Spleen (tissue), 11 donors: Measurements from ENCODE around the gene AFMID. TPM values are rescaled to one million over a fixed set of nuclear protein-coding genes. Genes with fewer than 3 reads are reported as not detected.
"Not testable (repeated sequence)": the region's sequence is repeated elsewhere in the genome, so short reads cannot be mapped to it uniquely, and the experiment has no call there.

Experiments
- DNase-seq: peaks from one replicate; pipeline ENCODE4 v3.0.0-alpha.2; 2020
- H3K27ac ChIP-seq, 8 donors: fragments of 200-600 bp; sonication (generic) in 7 of 8; 1 replicate in 4 of 8; 2 replicates in 4 of 8; pipeline versions ENCODE4 v1.5.0 to v1.8.0; 2016 to 2021; ENCODE audit warnings: inconsistent platforms in 4 of 8, mild to moderate bottlenecking in 4 of 8, moderate library complexity in 1 of 8
- H3K27me3 ChIP-seq, 7 donors: fragments of 200-600 bp; sonication (generic) in 6 of 7; replicated peaks in 1 of 7; 1 replicate in 4 of 7; 2 replicates in 3 of 7; pipeline versions ENCODE4 v1.5.0 to v1.8.0; 2016 to 2021; ENCODE audit warnings: inconsistent platforms in 3 of 7, mild to moderate bottlenecking in 1 of 7
- H3K36me3 ChIP-seq, 6 donors: fragments of 200-600 bp; sonication (generic) in 5 of 6; 1 replicate in 4 of 6; 2 replicates in 2 of 6; pipeline versions ENCODE4 v1.5.0 to v1.8.0; 2016 to 2021; ENCODE audit warnings: inconsistent platforms in 2 of 6
- H3K4me1 ChIP-seq, 6 donors: fragments of 200-600 bp; sonication (generic) in 5 of 6; 1 replicate in 3 of 6; 2 replicates in 3 of 6; pipeline versions ENCODE4 v1.5.0 to v1.8.0; 2016 to 2021; ENCODE audit warnings: inconsistent platforms in 3 of 6
- H3K4me3 ChIP-seq, 8 donors: fragments of 200-600 bp; sonication (generic) in 7 of 8; 1 replicate in 4 of 8; 2 replicates in 4 of 8; pipeline versions ENCODE4 v1.5.0 to v1.8.0; 2016 to 2021; ENCODE audit warnings: inconsistent platforms in 4 of 8, mild to moderate bottlenecking in 4 of 8, moderate library complexity in 2 of 8
- H3K9me3 ChIP-seq, 8 donors: fragments of 200-600 bp; sonication (generic) in 7 of 8; 1 replicate in 4 of 8; 2 replicates in 4 of 8; pipeline versions ENCODE4 v1.5.0 to v1.8.0; 2016 to 2021; ENCODE audit warnings: inconsistent platforms in 4 of 8
- POLR2A ChIP-seq, 3 donors: fragments of 450-650 bp; IDR thresholded peaks; one replicate each; pipeline ENCODE4 v1.5.1; 2017; ENCODE audit warnings: antibody characterized with exemption in 3 of 3, mild to moderate bottlenecking in 1 of 3
- POLR2AphosphoS5 ChIP-seq, 3 donors: sonication (generic); formaldehyde crosslinking; IDR thresholded peaks; one replicate each; pipeline ENCODE4 v1.5.1; 2017; ENCODE audit warnings: antibody characterized with exemption in 3 of 3
- WGBS, 5 donors: extraction: QIAGEN DNeasy Blood & Tissue Kit in 3 of 5; methylation state at CpG; one replicate each; pipeline versions ENCODE4 v1.1.5 to v1.1.7; 2013 to 2018; 5-methylcytosine and 5-hydroxymethylcytosine counted together
- intact Hi-C: fragments of 100-400 bp; cut with DNase I; formaldehyde crosslinking; loops from one replicate; pipeline ENCODE4 v1.15.0; 2023; ENCODE audit warnings: low total_unique reads
- polyA plus RNA-seq, 3 donors: library from polyadenylated mRNA; stranded (reverse); fragments of 200-250 nt; gene quantifications; one replicate each; pipeline ENCODE4 v1.2.1, GENCODE V29; 2013
- total RNA-seq, 7 donors: library from RNA; depleted of rRNA in 3 of 7; stranded (reverse); fragments of >200 nt in 3 of 7; fragmentation: NEBNext Ultra II Directional in 4 of 7; extraction: Animal tissue kit (Norgen Biotek cat#: 25700) in 4 of 7; gene quantifications; one replicate each; pipeline versions ENCODE4 v1.1.0 to v1.2.1, GENCODE V29; 2016 to 2021
- TF ChIP-seq, protein P1 (sequence below), 11 experiments: fragments of 200-600 bp in 7 of 11; fragments of 450-650 bp in 4 of 11; sonication (generic) in 4 of 11; IDR thresholded peaks in 8 of 11; conservative IDR thresholded peaks in 3 of 11; 1 replicate in 7 of 11; 2 replicates in 4 of 11; pipeline versions ENCODE4 v1.4.0 to v1.8.0; 2016 to 2021; ENCODE audit warnings: antibody characterized with exemption in 11 of 11, inconsistent platforms in 4 of 11, mild to moderate bottlenecking in 1 of 11
- donor health status: healthy with polysubstance abuse.
- donor health status: DM: no; HTN: no; CAD: no; lungs with moderate emphysema.
- donor health status: DM: no; HTN: no; CAD: no.
- donor health status: Bipolar disorder and iron deficiency.
- donor health status: healthy.
- donor health status: DM: no; HTN: no; CAD: no.
- donor health status: DM: yes; HTN: yes; CAD: no.

Gene AFMID
- total and polyA plus RNA-seq, 10 donors, result 13.1 to 42.5 (median 24.2) TPM

DNA sequence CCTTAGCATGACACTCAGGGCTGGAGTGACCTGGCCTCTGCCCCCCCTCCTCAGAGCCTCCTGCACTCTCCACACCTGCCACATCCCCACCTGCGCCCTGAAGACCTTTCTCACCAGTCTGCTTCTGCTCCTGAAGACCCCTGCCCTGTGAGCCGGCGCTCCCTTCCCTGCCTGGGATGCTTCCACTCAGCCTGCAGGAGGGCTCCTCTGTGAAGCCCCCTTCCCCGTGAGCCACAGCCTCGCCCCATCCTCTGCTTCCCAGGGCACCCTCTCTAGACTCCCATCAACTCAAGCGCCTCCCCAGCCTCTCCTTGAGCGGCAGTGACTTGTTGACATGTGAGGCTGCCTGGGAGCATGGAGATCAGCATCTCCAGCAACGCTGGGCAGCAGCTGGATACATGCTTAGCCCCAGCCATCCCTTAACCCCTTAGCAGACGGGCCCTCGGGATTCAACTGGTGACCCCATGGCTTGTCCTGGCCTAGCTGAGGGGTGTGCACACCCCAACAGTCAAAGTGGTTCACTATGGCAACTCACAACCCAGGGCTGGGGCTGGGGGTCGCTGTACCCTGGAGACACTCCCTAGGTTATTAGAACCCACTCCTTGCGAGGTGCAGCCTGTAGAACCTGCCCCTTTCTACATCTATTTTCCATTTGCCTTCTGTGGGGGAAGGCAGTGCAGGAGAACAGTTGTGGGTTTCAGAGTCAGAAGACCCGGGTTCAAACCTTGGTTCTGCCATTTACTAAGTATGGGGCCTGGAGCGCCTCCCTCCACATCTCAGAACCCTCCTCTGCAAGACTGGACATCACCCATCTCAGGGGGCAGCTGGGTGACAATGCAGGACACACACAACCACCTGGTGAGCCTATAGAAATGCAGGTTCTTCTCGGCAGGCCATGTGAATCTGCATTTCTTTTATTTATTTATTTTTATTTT is 65.8 kb downstream of the AFMID start:
- DNase-seq, result peak; percentile 82
- Histone ChIP-seq H3K9me3 (no peaks in the 10 kb centered on the region), H3K27me3 (no peaks in the 10 kb centered on the region), H3K4me1 (peaks cover 37 to 94% (median 68%) of the 10 kb centered on the region in 6 donors), H3K27ac (peak overlapping the region in 7 of 8 donors; percentile 22 to 94 (median 57)), H3K4me3 (peak overlapping the region in 1 of 8 donors; percentile 50), H3K36me3 (no peaks in the 10 kb centered on the region)
- TF ChIP-seq POLR2AphosphoS5 (IDR thresholded peaks at IDR 0.05) (no peak), POLR2A (IDR thresholded peaks at IDR 0.05) (no peak)
- TF ChIP-seq, protein P1, sequence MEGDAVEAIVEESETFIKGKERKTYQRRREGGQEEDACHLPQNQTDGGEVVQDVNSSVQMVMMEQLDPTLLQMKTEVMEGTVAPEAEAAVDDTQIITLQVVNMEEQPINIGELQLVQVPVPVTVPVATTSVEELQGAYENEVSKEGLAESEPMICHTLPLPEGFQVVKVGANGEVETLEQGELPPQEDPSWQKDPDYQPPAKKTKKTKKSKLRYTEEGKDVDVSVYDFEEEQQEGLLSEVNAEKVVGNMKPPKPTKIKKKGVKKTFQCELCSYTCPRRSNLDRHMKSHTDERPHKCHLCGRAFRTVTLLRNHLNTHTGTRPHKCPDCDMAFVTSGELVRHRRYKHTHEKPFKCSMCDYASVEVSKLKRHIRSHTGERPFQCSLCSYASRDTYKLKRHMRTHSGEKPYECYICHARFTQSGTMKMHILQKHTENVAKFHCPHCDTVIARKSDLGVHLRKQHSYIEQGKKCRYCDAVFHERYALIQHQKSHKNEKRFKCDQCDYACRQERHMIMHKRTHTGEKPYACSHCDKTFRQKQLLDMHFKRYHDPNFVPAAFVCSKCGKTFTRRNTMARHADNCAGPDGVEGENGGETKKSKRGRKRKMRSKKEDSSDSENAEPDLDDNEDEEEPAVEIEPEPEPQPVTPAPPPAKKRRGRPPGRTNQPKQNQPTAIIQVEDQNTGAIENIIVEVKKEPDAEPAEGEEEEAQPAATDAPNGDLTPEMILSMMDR (IDR thresholded peaks at IDR 0.05 in 8 of 11, conservative IDR thresholded peaks at IDR 0.05 in 3 of 11), result no peak
- intact Hi-C loops, result loop anchor here (5.0 kb wide), 1 partner anchor 141 kb away; no protein-coding TSS in a partner anchor
- WGBS, 5 donors, result 70 to 81% (median 78%) methylated on average over 13 to 15 of the region's 15 CpGs

DNA sequence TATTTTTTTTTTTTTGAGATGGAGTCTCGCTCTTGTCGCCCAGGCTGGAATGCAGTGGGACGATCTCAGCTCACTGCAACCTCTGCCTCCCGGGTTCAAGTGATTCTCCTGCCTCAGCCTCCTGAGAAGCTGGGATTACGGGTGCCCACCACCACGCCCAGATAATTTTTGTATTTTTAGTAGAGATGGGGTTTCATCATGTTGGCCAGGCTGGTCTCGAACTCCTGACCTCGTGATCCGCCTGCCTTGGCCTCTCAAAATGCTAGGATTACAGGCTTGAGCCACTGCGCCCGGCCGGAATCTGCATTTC is 66.4 kb downstream of the AFMID start:
- intact Hi-C loops, result loop anchor here (5.0 kb wide), 1 partner anchor 141 kb away; no protein-coding TSS in a partner anchor
- H3K36me3 ChIP-seq, DNase-seq, H3K27me3 ChIP-seq, H3K9me3 ChIP-seq: not testable (repeated sequence)
- Histone ChIP-seq H3K27ac (peak overlapping the region in 6 of 8 donors; percentile 90 to 96 (median 92)), H3K4me3 (peak overlapping the region in 7 of 8 donors; percentile 69 to 99 (median 88)), H3K4me1 (peaks cover 42 to 94% (median 74%) of the 10 kb centered on the region in 6 donors)
- WGBS, 5 donors, result 80 to 90% (median 86%) methylated on average over 12 of the region's 12 CpGs

DNA sequence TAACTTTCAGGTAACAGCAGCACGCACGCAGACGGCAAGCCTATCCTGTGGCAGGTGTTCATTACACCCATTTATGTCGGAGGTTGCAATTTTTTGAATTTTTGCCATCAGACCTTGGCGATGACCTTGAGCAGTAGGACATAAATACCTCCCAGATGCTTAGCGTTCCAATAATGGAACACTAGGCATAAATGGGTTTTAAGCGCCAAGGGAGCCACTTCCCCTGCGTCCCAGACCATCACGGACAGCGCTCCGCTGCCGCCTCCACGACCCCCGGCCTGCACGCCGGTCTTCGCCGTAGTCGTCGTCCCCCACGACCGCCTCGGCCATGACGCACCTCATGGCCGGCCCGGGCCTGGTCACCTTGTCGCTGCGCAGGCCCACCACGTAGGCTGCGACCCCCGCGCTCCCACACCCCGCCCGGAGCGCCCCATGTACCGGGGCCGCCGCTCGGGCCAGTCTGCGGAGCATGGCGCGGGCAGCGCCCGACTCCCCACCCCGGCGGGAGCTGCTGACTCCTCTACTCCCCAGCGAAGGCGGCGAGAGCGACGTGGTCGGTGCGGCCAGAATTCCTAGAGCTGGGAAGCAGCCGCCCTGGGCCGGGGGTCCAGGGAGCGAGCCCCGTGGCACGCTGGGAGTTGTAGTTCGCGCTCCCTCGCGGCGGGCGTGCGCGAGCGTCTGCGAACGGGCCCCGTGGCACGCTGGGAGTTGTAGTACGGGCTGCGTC is 66.9 kb downstream of the AFMID start:
- Histone ChIP-seq H3K9me3 (no peaks in the 10 kb centered on the region), H3K4me3 (peak overlapping the region; percentile 53 to 99 (median 84)), H3K27me3 (peaks cover 0 to 7% (median 0%) of the 10 kb centered on the region in 7 donors), H3K4me1 (peaks cover 42 to 97% (median 79%) of the 10 kb centered on the region in 6 donors), H3K27ac (peak overlapping the region; percentile 36 to 96 (median 90)), H3K36me3 (no peaks in the 10 kb centered on the region)
- TF ChIP-seq, protein P1 (IDR thresholded peaks at IDR 0.05 in 8 of 11, conservative IDR thresholded peaks at IDR 0.05 in 3 of 11), result peak in 3 of 11 experiments; percentile 8 to 33 (median 26)
- TF ChIP-seq POLR2A (IDR thresholded peaks at IDR 0.05) (no peak), POLR2AphosphoS5 (IDR thresholded peaks at IDR 0.05) (peak; percentile 86 to 94 (median 89))
- peak; percentile 97 for DNase-seq
- WGBS, 5 donors, result 2 to 4% (median 4%) methylated on average over 18 to 73 of the region's 73 CpGs
- intact Hi-C loops, result loop anchor here (5.0 kb wide), 1 partner anchor 142 kb away; no protein-coding TSS in a partner anchor

DNA sequence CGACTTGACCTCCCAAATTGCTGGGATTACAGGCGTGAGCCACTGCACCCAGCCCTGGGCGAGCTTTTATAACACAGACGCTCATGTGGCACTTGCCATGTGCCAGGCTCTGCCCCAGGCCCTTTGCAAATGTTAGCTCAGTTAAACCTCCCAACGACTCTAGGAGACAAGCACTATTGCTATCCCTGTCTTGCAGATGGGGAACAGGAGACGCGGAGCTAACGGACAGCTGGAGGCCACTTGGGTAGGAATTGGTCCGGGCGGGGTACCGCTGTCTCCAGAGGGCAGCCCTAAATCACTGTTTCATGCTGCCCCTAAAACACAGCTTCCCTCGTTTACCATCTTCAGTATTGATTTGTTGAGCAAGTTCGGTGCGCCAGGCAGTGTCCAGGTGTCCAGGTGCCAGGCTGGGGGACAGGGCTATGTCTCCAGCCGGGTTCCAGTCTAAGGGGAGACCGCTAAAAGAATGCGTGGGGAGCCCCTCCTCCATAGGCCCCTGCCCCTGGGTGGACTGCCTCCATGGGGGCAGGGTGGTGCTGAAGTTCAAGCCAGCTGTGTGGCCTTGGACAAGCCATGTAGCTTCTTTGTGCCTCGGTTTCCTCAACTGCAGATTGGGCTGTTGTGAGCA is 68.0 kb downstream of the AFMID start:
- Histone ChIP-seq H3K27me3 (peaks cover 0 to 10% (median 0%) of the 10 kb centered on the region in 7 donors), H3K36me3 (no peaks in the 10 kb centered on the region), H3K27ac (peak overlapping the region in 3 of 8 donors; percentile 92 to 94 (median 93)), H3K4me3 (no peak overlapping the region), H3K4me1 (peaks cover 42 to 98% (median 86%) of the 10 kb centered on the region in 6 donors), H3K9me3 (no peaks in the 10 kb centered on the region)
- TF ChIP-seq POLR2A (IDR thresholded peaks at IDR 0.05) (no peak), POLR2AphosphoS5 (IDR thresholded peaks at IDR 0.05) (no peak)
- TF ChIP-seq, protein P1 (IDR thresholded peaks at IDR 0.05 in 8 of 11, conservative IDR thresholded peaks at IDR 0.05 in 3 of 11), result no peak
- intact Hi-C loops, result no loop called here
- DNase-seq, result peak; percentile 77
- 89 to 93% (median 91%) methylated on average over 18 of the region's 18 CpGs for WGBS, 5 donors
